Endometrial microvascular endothelial cells (primary cell): ENCODE measurements around the gene CDC42SE2. TPM values are rescaled to one million over a fixed set of nuclear protein-coding genes. Genes with fewer than 3 reads are reported as not detected.
"Not testable (repeated sequence)": the region's sequence is repeated elsewhere in the genome, so short reads cannot be mapped to it uniquely, and the experiment has no call there.

Experiments
- in situ Hi-C: cut with HindIII; loops from 2 replicates; pipeline ENCODE4 v1.10.0; 2017; ENCODE audit warnings: low sequenced_read_pairs, low pct_unique_long_range_greater_than_20kb; ENCODE audit errors: inconsistent ontology term
- total RNA-seq: library from RNA; depleted of rRNA; stranded (reverse); fragments of >200 nt; gene quantifications from one replicate; pipeline ENCODE4 v1.2.3, GENCODE V29; 2015; ENCODE audit errors: inconsistent ontology term

The CDC42SE2 gene
- total RNA-seq, 1 donor from 2014 or later = 28.6 TPM

- in situ Hi-C loops = no loop called here
Observed at GRCh38 chr5:131378721-131379541, 115.1 kb downstream of the CDC42SE2 start.

GRCh38 chr5:131379723-131380122 is 115.9 kb downstream of the CDC42SE2 start:
- in situ Hi-C loops = no loop called here

GRCh38 chr5:131380238-131380637 is 116.4 kb downstream of the CDC42SE2 start:
- in situ Hi-C loops = not testable (repeated sequence)

GRCh38 chr5:131381021-131381420 is 117.2 kb downstream of the CDC42SE2 start:
- in situ Hi-C loops = no loop called here

- in situ Hi-C loops = no loop called here
Observed at GRCh38 chr5:131381777-131382176, 117.9 kb downstream of the CDC42SE2 start.

- in situ Hi-C loops = no loop called here
Observed at GRCh38 chr5:131382407-131383395, 118.8 kb downstream of the CDC42SE2 start.

- in situ Hi-C loops = no loop called here
Observed at GRCh38 chr5:131384173-131384572, 120.3 kb downstream of the CDC42SE2 start.

- in situ Hi-C loops = no loop called here
Observed at GRCh38 chr5:131384616-131385214, 120.9 kb downstream of the CDC42SE2 start.

GRCh38 chr5:131386124-131386523 is 122.3 kb downstream of the CDC42SE2 start:
- in situ Hi-C loops = no loop called here

- in situ Hi-C loops = no loop called here
Observed at GRCh38 chr5:131386779-131387178, 122.9 kb downstream of the CDC42SE2 start.

- in situ Hi-C loops = no loop called here
Observed at GRCh38 chr5:131387255-131387654, 123.4 kb downstream of the CDC42SE2 start.

- in situ Hi-C loops = no loop called here
Observed at GRCh38 chr5:131389096-131389868, 125.4 kb downstream of the CDC42SE2 start.

GRCh38 chr5:131389869-131390265 is 126.0 kb downstream of the CDC42SE2 start:
- in situ Hi-C loops = no loop called here

- in situ Hi-C loops = no loop called here
Observed at GRCh38 chr5:131392466-131393095, 128.7 kb downstream of the CDC42SE2 start.

- in situ Hi-C loops = no loop called here
Observed at GRCh38 chr5:131393498-131393968, 129.7 kb downstream of the CDC42SE2 start.

- in situ Hi-C loops = no loop called here
Observed at GRCh38 chr5:131394128-131394527, 130.3 kb downstream of the CDC42SE2 start.

- in situ Hi-C loops = no loop called here
Observed at GRCh38 chr5:131396015-131396414, 132.2 kb downstream of the CDC42SE2 start.

- in situ Hi-C loops = no loop called here
Observed at GRCh38 chr5:131396630-131397273, 132.9 kb downstream of the CDC42SE2 start.
